H1 (cell line): Measurements from ENCODE around the gene ZNF625. TPM values are rescaled to one million over a fixed set of nuclear protein-coding genes. Genes with fewer than 3 reads are reported as not detected.

Experiments used
- CTCF ChIA-PET: fragments of 300-600 bp; sonication (Branson Sonifier 250); formaldehyde crosslinking; loops from one replicate; lab custom pipeline; 2021; ENCODE audit not compliant: partially characterized antibody; lab: Charles Lee
- POLR2A ChIA-PET: fragments of 300-600 bp; sonication (Branson Sonifier 250); formaldehyde crosslinking; loops from one replicate; lab custom pipeline; 2021; ENCODE audit warnings: inconsistent platforms; ENCODE audit not compliant: partially characterized antibody; lab: Charles Lee
- DNase-seq, 2 experiments: peaks; one replicate each; pipeline versions ENCODE4 v3.0.0 to v3.0.0-alpha.2; 2010 to 2022; ENCODE audit warnings: low spot score in 2 of 2, low read depth in 1 of 2, mixed read lengths in 1 of 2
- FAIRE-seq: peaks from 2 replicates; lab custom pipeline; 2011; peaks lifted over from hg19 to GRCh38; lab: Jason Lieb, UNC
- H2AFZ ChIP-seq: 2 replicates; pipeline ENCODE4 v1.8.1; 2012; ENCODE audit warnings: low read length, inconsistent platforms
- H2AK5ac ChIP-seq: 2 replicates; pipeline ENCODE4 v1.6.1; 2013; ENCODE audit warnings: low read depth, low read length
- H2BK120ac ChIP-seq: replicated peaks from 2 replicates; pipeline ENCODE3; 2013; ENCODE audit warnings: low read depth, low read length, inconsistent platforms
- H2BK12ac ChIP-seq: 2 replicates; pipeline ENCODE4 v1.6.1; 2013; ENCODE audit warnings: low read depth, low read length
- H2BK15ac ChIP-seq: 2 replicates; pipeline ENCODE4 v1.6.1; 2013; ENCODE audit warnings: low read length
- H2BK20ac ChIP-seq: 2 replicates; pipeline ENCODE4 v1.6.1; 2013; ENCODE audit warnings: low read length
- H2BK5ac ChIP-seq: 2 replicates; pipeline ENCODE4 v1.6.1; 2013; ENCODE audit warnings: low read depth, low read length
- H3K14ac ChIP-seq: 2 replicates; pipeline ENCODE4 v1.6.1; 2013; ENCODE audit warnings: inconsistent platforms; ENCODE audit not compliant: insufficient read length
- H3K18ac ChIP-seq: 2 replicates; pipeline ENCODE4 v1.6.1; 2013; ENCODE audit warnings: low read length; ENCODE audit errors: extremely low read depth
- H3K23ac ChIP-seq: 2 replicates; pipeline ENCODE4 v1.6.1; 2013; ENCODE audit warnings: inconsistent platforms; ENCODE audit not compliant: insufficient read length
- H3K23me2 ChIP-seq: 2 replicates; pipeline ENCODE4 v1.6.1; 2013; ENCODE audit warnings: low read depth, low read length
- H3K27ac ChIP-seq: 2 replicates; pipeline ENCODE4 v1.6.1; 2011; ENCODE audit warnings: low read depth, low read length, inconsistent platforms
- H3K27me3 ChIP-seq, 4 experiments: replicated peaks in 1 of 4; 1 replicate in 1 of 4; 2 replicates in 3 of 4; pipeline versions ENCODE4 v1.6.1 to v1.8.1; 2011 to 2013; ENCODE audit warnings: low read length in 3 of 4, mild to moderate bottlenecking in 3 of 4, inconsistent platforms in 2 of 4, mixed read lengths in 2 of 4, moderate library complexity in 1 of 4; ENCODE audit not compliant: control insufficient read depth in 3 of 4, insufficient read depth in 3 of 4; ENCODE audit errors: extremely low read depth in 1 of 4
- H3K36me3 ChIP-seq, 4 experiments: 2 replicates each; pipeline versions ENCODE4 v1.6.1 to v1.8.1; 2011 to 2013; ENCODE audit warnings: mild to moderate bottlenecking in 4 of 4, low read length in 3 of 4, moderate library complexity in 2 of 4, control low read depth in 1 of 4, inconsistent platforms in 1 of 4; ENCODE audit not compliant: insufficient read depth in 4 of 4, control insufficient read depth in 2 of 4
- H3K4ac ChIP-seq: replicated peaks from 2 replicates; pipeline ENCODE3; 2013; ENCODE audit warnings: low read length, low read depth, mixed read lengths, inconsistent platforms; ENCODE audit not compliant: insufficient read length
- H3K4me1 ChIP-seq, 4 experiments: replicated peaks in 1 of 4; 1 replicate in 1 of 4; 2 replicates in 3 of 4; pipeline versions ENCODE4 v1.6.1 to v1.8.1; 2011 to 2013; ENCODE audit warnings: low read length in 3 of 4, inconsistent platforms in 2 of 4, mixed read lengths in 1 of 4; ENCODE audit not compliant: insufficient read depth in 4 of 4, control insufficient read depth in 3 of 4
- H3K4me2 ChIP-seq, 2 experiments: 2 replicates each; pipeline versions ENCODE4 v1.6.1 to v1.8.1; 2011 to 2013; ENCODE audit warnings: low read depth in 2 of 2, low read length in 2 of 2, control low read depth in 1 of 2, inconsistent platforms in 1 of 2, mild to moderate bottlenecking in 1 of 2; ENCODE audit not compliant: insufficient read depth in 1 of 2
- H3K4me3 ChIP-seq, 4 experiments: fragments of 200-600, 300-600 bp in 1 of 4; sonication (generic), shearing (Covaris generic), sonication (Bioruptor Twin) in 1 of 4; 2 replicates each; pipeline versions ENCODE4 v1.5.1 to v1.8.1; 2011 to 2016; ENCODE audit warnings: low read length in 4 of 4, low read depth in 3 of 4, control low read depth in 2 of 4, inconsistent platforms in 2 of 4, mild to moderate bottlenecking in 2 of 4, mixed read lengths in 1 of 4, moderate library complexity in 1 of 4; ENCODE audit not compliant: insufficient read depth in 2 of 4; ENCODE audit errors: extremely low read depth in 1 of 4
- H3K56ac ChIP-seq: replicated peaks from 2 replicates; pipeline ENCODE3; 2013; ENCODE audit warnings: low read depth, mild to moderate bottlenecking, mixed read lengths, low read length, inconsistent platforms; ENCODE audit not compliant: insufficient read length
- H3K79me1 ChIP-seq: 2 replicates; pipeline ENCODE4 v1.6.1; 2013; ENCODE audit warnings: low read depth, low read length, control low read depth
- H3K79me2 ChIP-seq, 2 experiments: 2 replicates each; pipeline versions ENCODE4 v1.6.1 to v1.8.1; 2012 to 2013; ENCODE audit warnings: low read length in 2 of 2, mild to moderate bottlenecking in 2 of 2, inconsistent platforms in 1 of 2; ENCODE audit not compliant: insufficient read depth in 2 of 2, control insufficient read depth in 1 of 2
- H3K9ac ChIP-seq, 4 experiments: replicated peaks in 1 of 4; 1 replicate in 1 of 4; 2 replicates in 3 of 4; pipeline versions ENCODE4 v1.6.1 to v1.8.1; 2011 to 2013; ENCODE audit warnings: low read depth in 3 of 4, low read length in 3 of 4, control low read depth in 2 of 4, mild to moderate bottlenecking in 2 of 4, moderate library complexity in 2 of 4, inconsistent platforms in 1 of 4; ENCODE audit errors: extremely low read depth in 1 of 4
- H3K9me3 ChIP-seq, 2 experiments: 2 replicates each; pipeline versions ENCODE4 v1.6.1 to v1.8.1; 2012 to 2013; ENCODE audit warnings: mild to moderate bottlenecking in 2 of 2, moderate library complexity in 2 of 2, control low read depth in 1 of 2, inconsistent platforms in 1 of 2, low read depth in 1 of 2, low read length in 1 of 2, mixed read lengths in 1 of 2; ENCODE audit not compliant: insufficient read depth in 2 of 2
- H4K20me1 ChIP-seq, 2 experiments: replicated peaks in 1 of 2; 2 replicates each; pipeline versions ENCODE3 to v1.8.1; 2011 to 2013; ENCODE audit warnings: inconsistent platforms in 2 of 2, low read length in 2 of 2, mild to moderate bottlenecking in 1 of 2; ENCODE audit not compliant: insufficient read depth in 2 of 2, control insufficient read depth in 1 of 2
- H4K5ac ChIP-seq: 2 replicates; pipeline ENCODE4 v1.6.1; 2013; ENCODE audit warnings: low read length, low read depth, mixed read lengths, inconsistent platforms; ENCODE audit not compliant: insufficient read length
- H4K8ac ChIP-seq: 2 replicates; pipeline ENCODE4 v1.8.0; 2013; ENCODE audit warnings: mild to moderate bottlenecking, moderate library complexity, low read length, inconsistent platforms; ENCODE audit not compliant: insufficient read depth; ENCODE audit errors: extremely low read depth
- H4K91ac ChIP-seq: replicated peaks from 2 replicates; pipeline ENCODE3; 2013; ENCODE audit warnings: low read length, mixed read lengths, inconsistent platforms; ENCODE audit not compliant: insufficient read length
- CTCF ChIP-seq, 3 experiments: IDR thresholded peaks; 1 replicate in 2 of 3; 2 replicates in 1 of 3; pipeline versions ENCODE4 v1.5.1 to v1.6.1; 2011; ENCODE audit warnings: low read length in 3 of 3, mild to moderate bottlenecking in 3 of 3, inconsistent platforms in 2 of 3, low read depth in 1 of 3, moderate library complexity in 1 of 3; ENCODE audit not compliant: insufficient read depth in 1 of 3; ENCODE audit errors: control extremely low read depth in 1 of 3
- RAD21 ChIP-seq, 2 experiments: IDR thresholded peaks in 1 of 2; conservative IDR thresholded peaks in 1 of 2; 2 replicates each; pipeline ENCODE4 v1.6.1; 2011; ENCODE audit warnings: low read depth in 2 of 2, low read length in 2 of 2, improper control_type of control experiment in 1 of 2, inconsistent platforms in 1 of 2, mild to moderate bottlenecking in 1 of 2, moderate library complexity in 1 of 2
- RXRA ChIP-seq: IDR thresholded peaks from 2 replicates; pipeline ENCODE4 v1.6.1; 2011; ENCODE audit warnings: low read depth, mild to moderate bottlenecking, low read length, moderate library complexity; ENCODE audit not compliant: insufficient read depth
- WGBS, 2 experiments: shearing (Covaris generic) in 1 of 2; methylation state at CpG; one replicate each; pipeline versions ENCODE4 v1.1.6 to v1.1.7; 2013 to 2015; ENCODE audit warnings: low lambda C conversion rate in 2 of 2, mixed read lengths in 2 of 2, inconsistent platforms in 1 of 2, low coverage in 1 of 2, missing lambda C conversion rate in 1 of 2; ENCODE audit not compliant: insufficient replicate concordance in 2 of 2, insufficient coverage in 1 of 2, insufficient read length in 1 of 2; ENCODE audit errors: extremely low coverage in 1 of 2, missing lambda C conversion rate in 1 of 2; 5-methylcytosine and 5-hydroxymethylcytosine counted together
- polyA plus RNA-seq, 7 experiments: library from polyadenylated mRNA; depleted of rRNA in 3 of 7; stranded (reverse) in 5 of 7; unstranded in 2 of 7; fragments of >200 nt in 5 of 7; fragments of 200-250 nt in 2 of 7; gene quantifications; 1 replicate in 5 of 7; 2 replicates in 1 of 7; 4 replicates in 1 of 7; pipeline versions ENCODE4 v1.2.1 to v1.2.3, GENCODE V29; 2011 to 2013; ENCODE audit warnings: missing spikeins in 2 of 7, mixed read lengths in 2 of 7
- total RNA-seq: library from RNA; stranded (reverse); fragmentation: NEBNext Ultra II Directional; extraction: Animal tissue kit (Norgen Biotek cat#: 25700); gene quantifications from 2 replicates; pipeline ENCODE4 v1.2.1, GENCODE V29; 2021

The ZNF625 gene
- total and polyA plus RNA-seq, 2 of the 8 experiments (the other 6 are each of a cell fraction or from before 2014, with no cell fraction given): 2.5 to 26.8 TPM

- H3K14ac ChIP-seq: no peak overlapping the region
- no peak overlapping the region for H3K56ac ChIP-seq
- no peak overlapping the region for H2AFZ ChIP-seq
- H3K36me3 ChIP-seq: peaks cover 15 to 48% (median 35%) of the 10 kb centered on the region in 4 experiments
- H4K5ac ChIP-seq: no peak overlapping the region
- no peak overlapping the region for H2BK120ac ChIP-seq
- H3K4ac ChIP-seq: no peak overlapping the region
- H4K8ac ChIP-seq: no peak overlapping the region
- no peak overlapping the region for H3K4me2 ChIP-seq
- POLR2A ChIA-PET: interaction anchor here (0.9 to 3.0 kb wide), 5 partner anchors 9 to 149 kb away, joined by 3 to 14 read pairs (median 4); partner anchors contain the start of gene ZNF625
- no peak overlapping the region for H3K27ac ChIP-seq
- no peak overlapping the region for H3K4me3 ChIP-seq
- peaks cover 2% of the 10 kb centered on the region; the same call in 1 of the 2 replicates for H3K79me1 ChIP-seq
- H4K91ac ChIP-seq: no peak overlapping the region
- H2BK15ac ChIP-seq: no peak overlapping the region
- no peak overlapping the region for H3K18ac ChIP-seq
- TF ChIP-seq CTCF (IDR thresholded peaks at IDR 0.05; ENCODE audit: control extremely low read depth in 1 of 3, insufficient read depth in 1 of 3, low read depth in 1 of 3, low read length in 3 of 3) (peak; percentile 68 to 88 (median 85)), RAD21 (IDR thresholded peaks at IDR 0.05 in 1 of 2, conservative IDR thresholded peaks at IDR 0.05 in 1 of 2; ENCODE audit: low read depth in 2 of 2, low read length in 2 of 2) (peak; percentile 59 to 66), RXRA (no peak)
- FAIRE-seq (peak; percentile 13), DNase-seq (no peak)
- H2BK12ac ChIP-seq: no peak overlapping the region
- no peak overlapping the region for H3K9ac ChIP-seq
- peaks cover 2 to 10% (median 6%) of the 10 kb centered on the region in 4 experiments; a peak in 6 of 7 replicates for H3K4me1 ChIP-seq
- H3K23ac ChIP-seq: no peak overlapping the region
- peaks cover 25 to 28% of the 10 kb centered on the region in 2 experiments for H3K9me3 ChIP-seq
- H2BK5ac ChIP-seq: no peak overlapping the region
- WGBS, 2 experiments: 79% methylated on average over 6 of the region's 7 CpGs; no CpG with 5 or more reads in 1 of the 2 experiments
- no peak overlapping the region for H2BK20ac ChIP-seq
- no peaks in the 10 kb centered on the region for H3K27me3 ChIP-seq
- H2AK5ac ChIP-seq: no peak overlapping the region
- peaks cover 0 to 4% of the 10 kb centered on the region in 2 experiments for H4K20me1 ChIP-seq
- CTCF ChIA-PET: interaction anchor here (0.5 to 2.5 kb wide), 17 partner anchors 11 to 477 kb away, joined by 3 to 18 read pairs (median 3); partner anchors contain the start of gene ZNF878
- peaks cover 3% of the 10 kb centered on the region; the same call in 1 of the 2 replicates for H3K23me2 ChIP-seq
- peaks cover 0 to 27% of the 10 kb centered on the region in 2 experiments; a peak in 2 of 4 replicates for H3K79me2 ChIP-seq
Measured at GRCh38 chr19:12137221-12137940, 19.2 kb downstream of the ZNF625 start.
